ENCODE measurements around the gene AMOTL2. TPM values are rescaled to one million over a fixed set of nuclear protein-coding genes. Genes with fewer than 3 reads are reported as not detected.

AMOTL2 gene
- total and polyA plus RNA-seq, 2 donors (not counting 1 experiment from before 2014, with no cell fraction given): not detected

GRCh38 chr3:134346744-134347143, 27.5 kb downstream of the AMOTL2 start:
- no peak for TF ChIP-seq EZH2 (IDR thresholded peaks at IDR 0.05; ENCODE audit: borderline replicate concordance, insufficient read depth, low read depth, low read length, poor library complexity, severe bottlenecking)
- no peak for TF ChIP-seq CTCF (IDR thresholded peaks at IDR 0.05)
- Histone ChIP-seq H3K27ac (ENCODE audit: low read length in 2 of 2) (no peak overlapping the region), H3K9ac (ENCODE audit: low read length) (no peak overlapping the region), H4K20me1 (ENCODE audit: control insufficient read depth, insufficient read depth, low read length, poor library complexity, severe bottlenecking) (no peaks in the 10 kb centered on the region), H3K36me3 (replicated peaks in 1 of 2; ENCODE audit: control extremely low read depth in 1 of 2, control insufficient read depth in 1 of 2, extremely low read depth in 1 of 2, insufficient read depth in 2 of 2, low read length in 1 of 2) (no peaks in the 10 kb centered on the region), H3K27me3 (replicated peaks in 1 of 4; ENCODE audit: control extremely low read depth in 1 of 4, control insufficient read depth in 3 of 4, insufficient read depth in 4 of 4, low read length in 3 of 4) (peaks cover 0 to 3% (median 0%) of the 10 kb centered on the region in 4 experiments), H3K79me2 (ENCODE audit: control insufficient read depth, insufficient read depth, low read length) (no peaks in the 10 kb centered on the region), H3K4me1 (ENCODE audit: control insufficient read depth in 2 of 2, insufficient read depth in 2 of 2, low read length in 2 of 2) (no peaks in the 10 kb centered on the region), H3K9me3 (ENCODE audit: control extremely low read depth in 1 of 3, control insufficient read depth in 2 of 3, insufficient read depth in 1 of 3, low read length in 2 of 3) (peaks cover 0 to 13% (median 9%) of the 10 kb centered on the region in 3 donors), H3K4me3 (ENCODE audit: control extremely low read depth in 1 of 5, extremely low read depth in 1 of 5, insufficient read depth in 1 of 5, low read depth in 2 of 5, low read length in 4 of 5) (no peak overlapping the region), H2AFZ (ENCODE audit: insufficient read depth, low read depth, low read length, poor library complexity, severe bottlenecking) (no peak overlapping the region), H3K4me2 (replicated peaks; ENCODE audit: low read depth, low read length, poor library complexity, severe bottlenecking) (no peak overlapping the region)
- no peak overlapping the region for H3K4me3 Mint-ChIP-seq
- ATAC-seq (ENCODE audit: low read depth) (no peak), DNase-seq (no peak)
- no peak overlapping the region for H3K27ac Mint-ChIP-seq
- 60% methylated on average over 1 of the region's 1 CpG for WGBS (ENCODE audit: insufficient coverage)
- H3K9me3 Mint-ChIP-seq (ENCODE audit: insufficient read depth): peaks cover 9% of the 10 kb centered on the region
- CTCF ChIA-PET: no interaction called here
- peaks cover under 1% of the 10 kb centered on the region for H3K27me3 Mint-ChIP-seq
- intact Hi-C loops (cut with micrococcal nuclease): no loop called here
- POLR2A ChIA-PET: no interaction called here
- peaks cover 4% of the 10 kb centered on the region for H3K4me1 Mint-ChIP-seq

GRCh38 chr3:134345202-134345601, 29.0 kb downstream of the AMOTL2 start:
- DNase-seq (no peak), ATAC-seq (ENCODE audit: low read depth) (no peak)
- H3K4me3 Mint-ChIP-seq: no peak overlapping the region
- H3K36me3 ChIP-seq (replicated peaks in 1 of 2; ENCODE audit: control extremely low read depth in 1 of 2, control insufficient read depth in 1 of 2, extremely low read depth in 1 of 2, insufficient read depth in 2 of 2, low read length in 1 of 2): no peaks in the 10 kb centered on the region
- H3K9me3 Mint-ChIP-seq (ENCODE audit: insufficient read depth): peaks cover 9% of the 10 kb centered on the region
- H3K79me2 ChIP-seq (ENCODE audit: control insufficient read depth, insufficient read depth, low read length): no peaks in the 10 kb centered on the region
- no peak overlapping the region for H3K4me3 ChIP-seq (ENCODE audit: control extremely low read depth in 1 of 5, extremely low read depth in 1 of 5, insufficient read depth in 1 of 5, low read depth in 2 of 5, low read length in 4 of 5)
- H3K27me3 Mint-ChIP-seq: no peaks in the 10 kb centered on the region
- H3K4me1 Mint-ChIP-seq: peaks cover 4% of the 10 kb centered on the region
- H4K20me1 ChIP-seq (ENCODE audit: control insufficient read depth, insufficient read depth, low read length, poor library complexity, severe bottlenecking): no peaks in the 10 kb centered on the region
- no peak overlapping the region for H3K27ac Mint-ChIP-seq
- intact Hi-C loops (cut with micrococcal nuclease): no loop called here
- ChIA-PET CTCF (no interaction called here), POLR2A (no interaction called here)
- no peak for TF ChIP-seq EZH2 (IDR thresholded peaks at IDR 0.05; ENCODE audit: borderline replicate concordance, insufficient read depth, low read depth, low read length, poor library complexity, severe bottlenecking)
- TF ChIP-seq CTCF (IDR thresholded peaks at IDR 0.05): no peak
- H2AFZ ChIP-seq (ENCODE audit: insufficient read depth, low read depth, low read length, poor library complexity, severe bottlenecking): no peak overlapping the region
- peaks cover 0 to 3% (median 0%) of the 10 kb centered on the region in 4 experiments for H3K27me3 ChIP-seq (replicated peaks in 1 of 4; ENCODE audit: control extremely low read depth in 1 of 4, control insufficient read depth in 3 of 4, insufficient read depth in 4 of 4, low read length in 3 of 4)
- no peak overlapping the region for H3K4me2 ChIP-seq (replicated peaks; ENCODE audit: low read depth, low read length, poor library complexity, severe bottlenecking)
- WGBS (ENCODE audit: insufficient coverage): 88% methylated on average over 1 of the region's 1 CpG
- no peak overlapping the region for H3K27ac ChIP-seq (ENCODE audit: low read length in 2 of 2)
- H3K4me1 ChIP-seq (ENCODE audit: control insufficient read depth in 2 of 2, insufficient read depth in 2 of 2, low read length in 2 of 2): no peaks in the 10 kb centered on the region
- peaks cover 0 to 13% (median 9%) of the 10 kb centered on the region in 3 donors for H3K9me3 ChIP-seq (ENCODE audit: control extremely low read depth in 1 of 3, control insufficient read depth in 2 of 3, insufficient read depth in 1 of 3, low read length in 2 of 3)
- no peak overlapping the region for H3K9ac ChIP-seq (ENCODE audit: low read length)
